Trophoblast cell (in vitro differentiated cells and primary cell): ENCODE measurements around the gene BACE2.

Experiments used
- DNase-seq, 2 donors: peaks; one replicate each; pipeline ENCODE4 v3.0.0-alpha.2; 2016
- H2AFZ ChIP-seq: 2 replicates; pipeline ENCODE4 v1.6.1; 2013; ENCODE audit warnings: low read length, moderate library complexity, mild to moderate bottlenecking; ENCODE audit not compliant: insufficient read depth, poor library complexity
- H2AK5ac ChIP-seq: 2 replicates; pipeline ENCODE4 v1.6.1; 2013; ENCODE audit warnings: mild to moderate bottlenecking, low read length
- H2BK120ac ChIP-seq: 2 replicates; pipeline ENCODE4 v1.6.1; 2013; ENCODE audit warnings: low read length, mild to moderate bottlenecking, moderate library complexity; ENCODE audit not compliant: insufficient read depth, poor library complexity
- H2BK12ac ChIP-seq: 2 replicates; pipeline ENCODE4 v1.6.1; 2013; ENCODE audit warnings: mild to moderate bottlenecking, low read length, moderate library complexity
- H2BK5ac ChIP-seq: 2 replicates; pipeline ENCODE4 v1.6.1; 2013; ENCODE audit warnings: low read length, low read depth, moderate library complexity, mild to moderate bottlenecking; ENCODE audit not compliant: poor library complexity
- H3K14ac ChIP-seq: 2 replicates; pipeline ENCODE4 v1.6.1; 2013; ENCODE audit warnings: mild to moderate bottlenecking, low read length
- H3K18ac ChIP-seq: 2 replicates; pipeline ENCODE4 v1.6.1; 2013; ENCODE audit warnings: mild to moderate bottlenecking, low read length
- H3K23ac ChIP-seq: 2 replicates; pipeline ENCODE4 v1.6.1; 2013; ENCODE audit warnings: low read length
- H3K27ac ChIP-seq: 2 replicates; pipeline ENCODE4 v1.5.1; 2013; ENCODE audit warnings: low read depth, mild to moderate bottlenecking, inconsistent platforms, low read length, moderate library complexity
- H3K27me3 ChIP-seq: 2 replicates; pipeline ENCODE4 v1.6.1; 2013; ENCODE audit warnings: inconsistent platforms, mild to moderate bottlenecking, low read length, moderate library complexity; ENCODE audit not compliant: insufficient read depth
- H3K36me3 ChIP-seq, 2 experiments: 1 replicate in 1 of 2; 2 replicates in 1 of 2; pipeline ENCODE4 v1.6.1; 2013; ENCODE audit warnings: low read length in 2 of 2, mild to moderate bottlenecking in 2 of 2, moderate library complexity in 1 of 2; ENCODE audit not compliant: insufficient read depth in 2 of 2, control insufficient read depth in 1 of 2
- H3K4ac ChIP-seq: 2 replicates; pipeline ENCODE4 v1.6.1; 2013; ENCODE audit warnings: low read depth, mild to moderate bottlenecking, low read length, moderate library complexity
- H3K4me1 ChIP-seq, 2 experiments: 1 replicate in 1 of 2; 2 replicates in 1 of 2; pipeline ENCODE4 v1.6.1; 2013; ENCODE audit warnings: low read length in 2 of 2, mild to moderate bottlenecking in 2 of 2, moderate library complexity in 1 of 2; ENCODE audit not compliant: insufficient read depth in 2 of 2, control insufficient read depth in 1 of 2
- H3K4me2 ChIP-seq: 2 replicates; pipeline ENCODE4 v1.6.1; 2013; ENCODE audit warnings: inconsistent platforms, mild to moderate bottlenecking, low read length, moderate library complexity
- H3K4me3 ChIP-seq: 2 replicates; pipeline ENCODE4 v1.5.1; 2013; ENCODE audit warnings: mild to moderate bottlenecking, low read depth, low read length, inconsistent platforms
- H3K79me1 ChIP-seq: one replicate; pipeline ENCODE4 v1.6.1; 2013; ENCODE audit warnings: low read length
- H3K79me2 ChIP-seq: 2 replicates; pipeline ENCODE4 v1.6.1; 2013; ENCODE audit warnings: low read length, mild to moderate bottlenecking; ENCODE audit not compliant: control insufficient read depth, insufficient read depth, poor library complexity
- H3K9ac ChIP-seq: 2 replicates; pipeline ENCODE4 v1.6.1; 2013; ENCODE audit warnings: mild to moderate bottlenecking, low read length
- H3K9me3 ChIP-seq: 2 replicates; pipeline ENCODE4 v1.6.1; 2013; ENCODE audit warnings: low read depth, mild to moderate bottlenecking, control low read depth, inconsistent platforms, low read length; ENCODE audit not compliant: insufficient read depth
- H4K12ac ChIP-seq: 2 replicates; pipeline ENCODE4 v1.6.1; 2013; ENCODE audit warnings: low read depth, mild to moderate bottlenecking, low read length, moderate library complexity
- H4K8ac ChIP-seq: 2 replicates; pipeline ENCODE4 v1.6.1; 2013; ENCODE audit warnings: low read depth, mild to moderate bottlenecking, low read length, moderate library complexity
- H4K91ac ChIP-seq: one replicate; pipeline ENCODE4 v1.6.1; 2013; ENCODE audit warnings: low read depth, mild to moderate bottlenecking, low read length, moderate library complexity
- WGBS: extraction: QIAGEN DNeasy Blood & Tissue Kit; methylation state at CpG from one replicate; pipeline ENCODE4 v1.1.7; 2013; ENCODE audit warnings: missing lambda C conversion rate; ENCODE audit not compliant: insufficient read length, insufficient coverage; ENCODE audit errors: extremely low coverage; 5-methylcytosine and 5-hydroxymethylcytosine counted together

Gene BACE2

GRCh38 chr21:41210426-41211059, 42.6 kb downstream of the BACE2 start:
- no peak overlapping the region for H3K23ac ChIP-seq
- H3K14ac ChIP-seq = no peak overlapping the region
- H3K79me1 ChIP-seq = no peaks in the 10 kb centered on the region
- H4K91ac ChIP-seq = no peak overlapping the region
- H2BK5ac ChIP-seq = no peak overlapping the region
- no peaks in the 10 kb centered on the region for H3K27me3 ChIP-seq
- no peak overlapping the region for H3K27ac ChIP-seq
- H4K12ac ChIP-seq = no peak overlapping the region
- no peak overlapping the region for H2AFZ ChIP-seq
- H2BK120ac ChIP-seq = no peak overlapping the region
- H4K8ac ChIP-seq = no peak overlapping the region
- H3K18ac ChIP-seq = no peak overlapping the region
- no peaks in the 10 kb centered on the region for H3K36me3 ChIP-seq
- WGBS = no CpG with 5 or more reads among the region's 14 CpGs
- no peak overlapping the region for H2BK12ac ChIP-seq
- H3K4me2 ChIP-seq = no peak overlapping the region
- no peak overlapping the region for H2AK5ac ChIP-seq
- H3K9ac ChIP-seq = no peak overlapping the region
- no peak for DNase-seq
- H3K79me2 ChIP-seq = no peaks in the 10 kb centered on the region
- no peak overlapping the region for H3K4ac ChIP-seq
- H3K4me3 ChIP-seq = no peak overlapping the region
- H3K4me1 ChIP-seq = peaks cover 2 to 3% of the 10 kb centered on the region in 2 experiments
- no peaks in the 10 kb centered on the region for H3K9me3 ChIP-seq

- H2BK5ac ChIP-seq = no peak overlapping the region
- no peak overlapping the region for H4K12ac ChIP-seq
- no peaks in the 10 kb centered on the region for H3K27me3 ChIP-seq
- no peak overlapping the region for H3K23ac ChIP-seq
- no CpG with 5 or more reads among the region's 8 CpGs for WGBS
- no peak overlapping the region for H4K91ac ChIP-seq
- H3K36me3 ChIP-seq = no peaks in the 10 kb centered on the region
- DNase-seq = no peak
- H3K4me2 ChIP-seq = no peak overlapping the region
- no peak overlapping the region for H2AK5ac ChIP-seq
- H3K4me1 ChIP-seq = peaks cover 2 to 3% of the 10 kb centered on the region in 2 experiments
- no peaks in the 10 kb centered on the region for H3K79me2 ChIP-seq
- H3K27ac ChIP-seq = no peak overlapping the region
- no peak overlapping the region for H2BK12ac ChIP-seq
- H3K4ac ChIP-seq = no peak overlapping the region
- no peak overlapping the region for H3K4me3 ChIP-seq
- H2BK120ac ChIP-seq = no peak overlapping the region
- H4K8ac ChIP-seq = no peak overlapping the region
- no peak overlapping the region for H3K9ac ChIP-seq
- H3K18ac ChIP-seq = no peak overlapping the region
- no peaks in the 10 kb centered on the region for H3K79me1 ChIP-seq
- no peaks in the 10 kb centered on the region for H3K9me3 ChIP-seq
- no peak overlapping the region for H2AFZ ChIP-seq
- H3K14ac ChIP-seq = no peak overlapping the region
Observed at GRCh38 chr21:41211060-41211805, 43.3 kb downstream of the BACE2 start.

- Histone ChIP-seq H2BK120ac (no peak overlapping the region), H3K4me2 (no peak overlapping the region), H2BK5ac (no peak overlapping the region), H4K12ac (no peak overlapping the region), H3K27me3 (no peaks in the 10 kb centered on the region), H2AFZ (no peak overlapping the region), H3K79me1 (peaks cover 3% of the 10 kb centered on the region), H3K4me1 (peaks cover 3 to 7% of the 10 kb centered on the region in 2 experiments), H3K14ac (no peak overlapping the region), H4K91ac (no peak overlapping the region), H3K36me3 (no peaks in the 10 kb centered on the region), H3K23ac (no peak overlapping the region), H3K9ac (no peak overlapping the region), H2BK12ac (no peak overlapping the region), H4K8ac (no peak overlapping the region), H3K79me2 (no peaks in the 10 kb centered on the region), H3K18ac (no peak overlapping the region), H3K4me3 (no peak overlapping the region), H3K27ac (no peak overlapping the region), H2AK5ac (no peak overlapping the region), H3K9me3 (no peaks in the 10 kb centered on the region), H3K4ac (no peak overlapping the region)
- DNase-seq = no peak
- WGBS = no CpG with 5 or more reads among the region's 5 CpGs
Observed at GRCh38 chr21:41213021-41213420, 45.1 kb downstream of the BACE2 start.

- Histone ChIP-seq H3K9ac (no peak overlapping the region), H3K79me1 (peaks cover 5% of the 10 kb centered on the region), H3K9me3 (no peaks in the 10 kb centered on the region), H3K4me2 (no peak overlapping the region), H2AK5ac (no peak overlapping the region), H2BK120ac (no peak overlapping the region), H4K8ac (no peak overlapping the region), H4K91ac (no peak overlapping the region), H3K18ac (no peak overlapping the region), H3K4me3 (no peak overlapping the region), H2BK12ac (no peak overlapping the region), H3K79me2 (no peaks in the 10 kb centered on the region), H3K4me1 (peaks cover 9 to 13% of the 10 kb centered on the region in 2 experiments), H3K4ac (no peak overlapping the region), H3K27ac (no peak overlapping the region), H4K12ac (no peak overlapping the region), H3K36me3 (no peaks in the 10 kb centered on the region), H2AFZ (no peak overlapping the region), H3K23ac (no peak overlapping the region), H3K27me3 (no peaks in the 10 kb centered on the region), H2BK5ac (no peak overlapping the region), H3K14ac (no peak overlapping the region)
- no peak for DNase-seq
- no CpG with 5 or more reads among the region's 12 CpGs for WGBS
Observed at GRCh38 chr21:41215856-41216408, 48.0 kb downstream of the BACE2 start.
